Activated naive CD4-positive, alpha-beta T cell treated with anti-CD3 and anti-CD28 coated beads, Interleukin-2, amount 50 U/mL, for 16 hours (primary cell): ENCODE measurements around the gene MMRN2.
"Not testable (repeated sequence)": the region's sequence is repeated elsewhere in the genome, so short reads cannot be mapped to it uniquely, and the experiment has no call there.

Experiments used
- DNase-seq: peaks from one replicate; pipeline ENCODE4 v3.0.0-alpha.2; 2020

Gene MMRN2

GRCh38 chr10:86955501-86956194 is 1.8 kb downstream of the MMRN2 start:
- no peak for DNase-seq

- no peak for DNase-seq
Measured at GRCh38 chr10:86954681-86955500, 2.5 kb downstream of the MMRN2 start.

- DNase-seq, result no peak
Measured at GRCh38 chr10:86953747-86954680, 3.4 kb downstream of the MMRN2 start.

- not testable (repeated sequence) for DNase-seq
Measured at GRCh38 chr10:86952697-86953096, 4.7 kb downstream of the MMRN2 start.

GRCh38 chr10:86952106-86952505 is 5.3 kb downstream of the MMRN2 start:
- DNase-seq, result no peak

- DNase-seq, result no peak
Measured at GRCh38 chr10:86951184-86951761, 6.1 kb downstream of the MMRN2 start.

GRCh38 chr10:86950349-86950748 is 7.1 kb downstream of the MMRN2 start:
- no peak for DNase-seq

GRCh38 chr10:86947806-86948205 is 9.6 kb downstream of the MMRN2 start:
- DNase-seq, result not testable (repeated sequence)

- DNase-seq, result no peak
Measured at GRCh38 chr10:86946213-86947155, 10.9 kb downstream of the MMRN2 start.

- no peak for DNase-seq
Measured at GRCh38 chr10:86945361-86946212, 11.8 kb downstream of the MMRN2 start.

GRCh38 chr10:86944907-86945306 is 12.5 kb downstream of the MMRN2 start:
- no peak for DNase-seq

GRCh38 chr10:86944471-86944870 is 12.9 kb downstream of the MMRN2 start:
- no peak for DNase-seq

GRCh38 chr10:86944031-86944419 is 13.4 kb downstream of the MMRN2 start:
- DNase-seq, result no peak

- DNase-seq, result no peak
Measured at GRCh38 chr10:86943316-86944030, 13.9 kb downstream of the MMRN2 start.

GRCh38 chr10:86942441-86943315 is 14.7 kb downstream of the MMRN2 start:
- DNase-seq, result no peak

- DNase-seq, result no peak
Measured at GRCh38 chr10:86941991-86942421, 15.4 kb downstream of the MMRN2 start.

- no peak for DNase-seq
Measured at GRCh38 chr10:86941426-86941825, 16.0 kb downstream of the MMRN2 start.

- DNase-seq, result no peak
Measured at GRCh38 chr10:86940677-86941076, 16.7 kb downstream of the MMRN2 start.

GRCh38 chr10:86940076-86940475 is 17.3 kb downstream of the MMRN2 start:
- not testable (repeated sequence) for DNase-seq
